Activated T-cell treated with anti-CD3 and anti-CD28 coated beads for 4 hours (primary cell): ENCODE results near the gene CACNA2D4.

Experiments used
- DNase-seq: peaks from one replicate; pipeline ENCODE4 v3.0.0-alpha.2; 2020

CACNA2D4 gene

DNA sequence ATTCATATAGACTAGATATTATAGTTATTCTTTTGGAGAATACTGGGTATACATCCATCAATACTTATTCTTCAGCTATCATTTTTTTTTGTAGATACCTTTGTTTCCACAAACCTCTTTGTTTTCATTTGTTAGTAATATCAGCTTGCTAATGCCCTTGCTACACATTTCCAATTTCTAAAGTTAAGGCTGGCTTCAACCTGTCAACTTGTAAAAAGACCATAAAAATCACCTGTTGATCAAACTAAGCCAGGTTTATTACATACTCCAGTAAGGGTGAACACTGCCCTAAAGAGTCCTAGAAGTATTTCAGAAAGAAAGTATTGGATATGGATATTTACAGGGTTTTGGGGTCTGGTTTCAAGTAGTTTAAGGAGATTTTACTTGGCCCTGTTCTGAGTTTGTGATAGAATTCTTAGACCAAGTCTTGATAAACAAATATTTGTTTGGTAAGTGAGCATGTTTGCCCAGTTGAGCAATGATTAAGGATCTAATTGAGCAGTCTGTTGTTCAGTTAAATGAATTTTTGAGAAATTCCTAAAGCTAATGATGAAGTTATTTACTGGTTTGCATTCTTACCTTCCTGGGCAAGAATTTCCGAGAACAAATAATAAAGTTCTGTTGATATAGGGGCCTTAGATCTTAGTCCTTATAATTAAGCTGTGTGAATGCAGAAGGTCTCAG is 150.9 kb downstream of the CACNA2D4 start:
- no peak for DNase-seq

DNA sequence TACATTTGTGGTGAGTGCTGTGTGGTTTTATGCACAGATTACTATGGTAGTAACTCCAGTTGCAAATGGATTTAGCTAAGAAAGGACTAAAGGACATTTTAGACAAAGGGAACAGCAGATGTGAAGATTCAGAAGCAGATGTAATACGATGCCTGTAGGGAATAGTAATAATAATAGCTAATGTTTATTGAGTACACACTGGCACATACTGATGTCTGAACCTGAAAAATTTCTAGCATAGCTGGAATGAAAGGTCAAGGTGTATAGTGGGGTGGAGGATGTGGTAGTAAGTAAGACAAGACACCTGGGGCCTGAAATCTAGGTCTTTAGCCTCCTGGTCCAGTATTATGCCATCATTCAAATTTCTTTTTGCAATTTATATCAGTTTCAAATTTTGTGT is 152.3 kb downstream of the CACNA2D4 start:
- DNase-seq = no peak

DNA sequence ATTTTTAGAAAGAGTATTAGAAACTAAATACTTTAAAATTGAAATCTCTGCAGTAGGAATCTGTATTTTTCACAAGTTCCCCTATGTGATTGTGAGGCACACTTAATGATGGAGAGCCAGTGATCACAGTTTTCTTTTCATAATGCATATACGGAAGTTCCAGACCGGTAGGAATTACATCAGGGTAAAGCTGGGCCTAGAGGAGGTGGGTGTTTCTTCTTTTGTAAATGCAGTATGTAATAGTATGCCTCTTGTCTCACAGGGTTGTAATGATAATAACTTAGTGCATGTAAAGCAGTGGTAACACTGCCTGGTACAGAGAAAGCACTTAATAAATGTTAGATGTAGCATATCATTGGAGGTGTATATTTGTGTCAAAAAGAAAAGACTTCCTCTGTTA is 155.3 kb downstream of the CACNA2D4 start:
- DNase-seq = no peak

DNA sequence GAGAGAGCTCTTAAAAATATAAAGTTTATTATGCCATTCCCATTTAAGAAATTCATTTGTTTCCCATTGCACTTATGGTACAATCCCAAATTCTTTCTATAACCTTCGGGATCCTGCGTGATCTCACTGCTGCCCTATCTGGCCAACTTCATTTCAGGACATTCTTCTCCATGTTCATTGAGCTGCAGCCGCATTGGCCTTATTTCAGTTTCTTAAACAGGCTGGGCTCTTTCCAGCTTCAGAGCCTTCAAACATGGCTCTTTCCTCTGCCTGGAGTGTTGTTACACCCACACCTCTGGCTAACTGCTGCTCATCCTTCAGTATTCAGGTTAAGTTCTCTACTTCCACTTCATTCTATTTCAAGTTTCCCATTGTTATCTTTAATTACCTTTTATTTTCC is 156.6 kb downstream of the CACNA2D4 start:
- no peak for DNase-seq

DNA sequence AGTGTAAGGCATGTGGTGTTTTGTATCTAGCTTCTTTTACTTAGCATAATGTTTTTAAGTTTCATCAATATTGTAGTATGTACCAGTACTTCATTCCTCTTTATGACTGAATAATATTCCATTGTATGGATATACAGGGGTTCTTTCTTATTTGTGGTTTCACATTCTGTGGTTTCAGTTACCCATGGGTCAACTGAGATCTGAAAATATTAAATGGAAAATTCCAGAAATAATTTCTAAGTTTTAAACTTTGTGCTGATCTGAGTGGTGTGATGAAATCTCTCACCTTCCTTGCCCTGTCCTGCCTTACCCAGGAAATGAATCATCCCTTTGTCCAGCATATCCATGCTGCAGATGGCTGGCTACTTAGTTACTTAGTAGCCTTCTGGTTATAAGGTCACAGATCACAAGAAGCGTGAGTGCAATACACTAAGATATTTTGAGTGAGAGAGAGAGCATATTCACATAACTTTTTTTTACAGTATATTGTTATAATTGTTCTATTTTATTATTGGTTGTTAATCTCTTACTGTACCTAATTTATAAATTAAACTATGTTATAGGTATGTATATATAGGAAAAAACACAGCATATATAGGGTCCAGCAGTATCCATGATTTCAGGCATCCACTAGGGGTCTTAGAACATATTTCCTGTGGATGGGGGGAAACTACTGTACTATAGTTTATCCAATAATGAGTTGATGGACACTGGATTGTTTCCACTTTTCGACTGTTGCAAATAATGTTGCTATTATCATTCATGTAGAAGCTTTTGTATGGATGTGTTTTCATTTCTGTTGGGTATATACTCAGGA is 157.7 kb downstream of the CACNA2D4 start:
- no peak for DNase-seq

DNA sequence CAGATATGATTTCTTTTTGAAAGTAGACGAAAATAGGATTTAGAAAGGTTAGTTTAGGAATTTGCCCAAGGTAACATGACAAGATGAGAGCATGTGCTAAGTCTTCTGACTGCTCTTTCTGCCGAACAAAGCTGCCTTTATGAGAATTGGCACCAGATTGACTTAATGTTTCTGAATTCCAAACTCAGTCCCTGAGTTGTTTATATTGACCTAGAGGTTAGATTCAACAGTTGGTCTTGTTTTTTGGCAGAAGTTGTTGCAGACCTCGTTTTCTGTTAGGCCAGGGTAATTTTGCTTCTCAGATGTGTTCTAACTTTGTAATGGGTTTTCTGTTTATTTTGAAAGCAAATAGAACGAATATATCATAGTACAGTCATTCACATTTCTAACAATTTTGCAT is 159.6 kb downstream of the CACNA2D4 start:
- DNase-seq = no peak

DNA sequence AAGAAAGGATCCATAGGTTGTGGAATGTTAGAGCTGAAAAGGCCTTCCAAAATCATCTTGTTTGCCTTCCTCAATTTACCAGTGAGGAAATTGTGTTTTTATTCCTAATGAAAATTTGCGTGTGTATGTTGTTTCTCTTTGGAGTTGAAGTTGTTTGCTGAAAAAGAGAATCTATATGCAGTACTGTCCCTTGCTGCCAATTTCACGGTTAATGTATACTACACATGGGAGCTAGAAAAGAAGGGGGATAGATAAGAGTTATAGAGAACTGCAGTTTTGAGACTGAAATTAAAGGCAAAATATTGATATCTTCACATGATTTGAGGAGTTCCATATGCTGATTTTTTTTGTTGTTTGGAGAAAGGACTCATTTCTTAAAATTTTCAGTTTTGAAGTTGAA is 160.1 kb downstream of the CACNA2D4 start:
- DNase-seq = no peak

DNA sequence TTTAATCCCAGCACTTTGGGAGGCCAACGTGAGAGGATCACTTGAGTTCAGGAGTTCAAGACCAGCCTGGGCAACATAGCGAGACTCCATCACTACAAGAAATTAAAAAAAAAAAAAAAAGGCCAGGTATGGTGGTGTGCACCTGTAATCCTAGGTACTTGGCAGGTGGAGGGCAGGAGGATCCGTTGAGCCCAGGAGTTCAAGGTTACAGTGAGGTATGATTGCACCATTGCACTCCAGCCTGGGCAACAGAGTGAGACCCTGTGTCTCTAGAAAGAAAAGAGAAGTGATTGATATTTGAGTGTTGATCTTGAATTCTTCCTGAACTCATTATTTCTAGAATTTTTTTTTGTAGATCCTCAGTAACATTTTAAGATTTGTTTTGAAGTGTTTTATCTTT is 168.2 kb downstream of the CACNA2D4 start:
- no peak for DNase-seq

DNA sequence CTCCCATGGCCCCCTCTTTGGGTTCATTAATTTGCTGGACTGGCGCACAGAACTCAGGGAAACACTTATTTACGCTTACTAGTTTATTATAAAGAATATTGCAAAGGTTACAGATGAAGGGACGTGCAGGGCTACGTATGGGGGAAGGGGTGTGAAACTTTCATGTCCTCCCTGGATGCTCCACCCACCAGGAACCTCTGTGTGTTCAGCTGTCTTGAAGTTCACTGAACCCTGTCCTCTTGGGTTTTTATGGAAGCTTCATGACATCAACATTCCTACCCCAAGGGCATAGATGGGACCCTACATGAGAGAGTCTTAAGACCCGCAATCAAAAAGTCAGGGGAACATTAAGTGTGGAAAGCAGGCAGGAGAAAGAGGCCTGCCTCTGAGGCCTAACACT is 169.4 kb downstream of the CACNA2D4 start:
- no peak for DNase-seq

DNA sequence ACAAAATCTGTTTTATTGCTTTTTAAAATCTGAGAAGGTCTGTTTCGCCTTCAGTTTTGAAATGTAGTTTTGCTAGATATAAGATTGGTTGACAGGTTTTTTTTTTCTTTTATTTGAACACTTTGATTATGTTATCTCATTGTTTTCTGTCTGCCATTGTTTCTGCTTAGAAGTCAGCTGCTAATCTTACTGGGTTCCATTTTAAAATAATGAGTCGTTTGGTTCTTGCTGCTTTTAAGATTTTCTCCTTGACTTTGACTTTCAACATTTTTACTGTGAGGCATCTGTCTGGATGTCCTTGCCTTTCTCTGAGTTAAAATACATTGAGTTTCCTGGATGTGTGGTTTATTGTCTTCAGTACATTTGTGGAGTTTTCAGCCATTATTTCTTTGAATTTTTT is 170.8 kb downstream of the CACNA2D4 start:
- no peak for DNase-seq

DNA sequence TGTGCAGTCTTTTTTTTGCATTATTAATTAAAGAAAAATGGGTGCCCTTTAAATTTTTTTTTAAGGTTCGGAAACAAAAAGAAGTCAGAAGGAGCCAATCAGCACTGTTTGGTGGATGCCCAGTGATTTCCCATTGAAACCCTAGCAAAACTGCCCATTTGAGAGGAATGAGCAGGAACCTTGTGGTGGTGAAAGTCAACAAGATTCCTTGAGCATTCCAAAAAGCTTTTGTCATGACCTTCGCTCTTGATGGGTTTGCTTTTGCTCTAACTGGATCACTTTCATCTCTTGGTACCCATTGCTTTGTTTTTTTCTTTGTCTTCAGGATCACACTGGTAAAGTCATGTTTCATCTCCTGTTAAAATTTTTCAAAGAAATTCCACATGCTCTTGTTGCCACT is 173.5 kb downstream of the CACNA2D4 start:
- DNase-seq = no peak
